GM21423 (cell line): Measurements from ENCODE around the gene LRRC51.

Experiments used
- ATAC-seq: cut with Tn5 transposase; IDR thresholded peaks from one replicate; pipeline ENCODE4 v1.9.1; 2021; ENCODE audit warnings: mild to moderate bottlenecking, moderate library complexity; ENCODE audit not compliant: unreplicated experiment

LRRC51 gene

DNA sequence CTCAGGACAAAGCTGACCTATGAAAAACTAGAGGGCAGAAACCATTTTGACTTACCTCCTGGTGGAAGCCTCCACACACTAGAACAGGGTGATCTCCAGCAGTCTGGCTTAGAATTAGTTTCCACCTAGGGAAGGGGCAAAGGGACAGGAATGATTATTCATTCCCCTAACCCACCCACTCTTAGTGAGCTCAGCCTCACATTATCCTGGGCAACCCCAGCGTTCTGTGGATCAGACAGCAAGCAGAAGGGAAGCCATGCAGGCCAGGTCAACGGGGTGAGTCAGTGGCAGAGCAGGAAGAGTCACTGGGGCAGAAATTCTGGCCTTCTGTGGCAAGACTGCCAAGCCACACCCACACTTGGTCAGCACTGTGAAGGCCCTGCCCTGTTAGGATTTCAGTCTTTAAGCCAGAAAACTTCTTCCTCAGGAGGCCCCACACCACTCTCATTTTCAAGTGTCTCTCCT is 10.8 kb upstream of the LRRC51 start:
- peak; percentile 61 for ATAC-seq

DNA sequence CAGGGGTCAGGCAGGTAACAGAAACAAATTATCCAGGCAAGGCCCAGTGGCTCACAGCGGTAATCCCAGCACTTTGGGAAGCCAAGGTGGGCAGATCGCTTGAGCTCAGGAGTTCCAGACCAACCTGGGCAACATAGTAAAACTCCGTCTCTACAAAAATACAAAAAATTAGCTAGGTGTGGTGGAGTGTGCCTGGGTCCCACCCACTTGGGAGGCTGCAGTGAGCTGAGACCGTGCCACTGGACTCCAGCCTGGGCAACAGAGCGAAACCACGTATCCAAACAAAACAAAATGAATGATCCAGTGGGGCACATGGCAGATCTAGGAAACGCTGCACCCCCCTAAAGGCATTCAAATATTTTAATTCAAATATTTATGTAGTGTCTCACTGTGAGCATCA is 10.2 kb upstream of the LRRC51 start:
- ATAC-seq, result no peak

DNA sequence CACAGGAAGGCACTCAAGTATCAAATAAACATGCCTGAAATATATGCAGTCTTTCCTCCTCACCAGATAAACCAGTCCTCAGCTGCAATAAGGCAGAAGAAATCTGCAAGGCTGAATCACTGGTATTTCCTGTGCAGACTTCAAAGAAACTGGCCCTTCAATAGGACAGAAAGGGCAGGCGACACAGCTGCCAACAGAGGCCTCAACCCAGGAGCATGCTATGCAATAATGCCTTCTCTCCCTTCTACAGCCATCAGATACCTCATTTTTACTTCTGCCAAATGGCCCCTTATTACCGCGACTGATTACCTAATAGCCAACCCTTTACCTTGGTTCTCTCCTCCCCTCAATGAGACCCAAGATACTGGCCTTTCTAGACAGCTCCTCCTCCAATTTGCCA is 8.3 kb upstream of the LRRC51 start:
- ATAC-seq, result no peak

DNA sequence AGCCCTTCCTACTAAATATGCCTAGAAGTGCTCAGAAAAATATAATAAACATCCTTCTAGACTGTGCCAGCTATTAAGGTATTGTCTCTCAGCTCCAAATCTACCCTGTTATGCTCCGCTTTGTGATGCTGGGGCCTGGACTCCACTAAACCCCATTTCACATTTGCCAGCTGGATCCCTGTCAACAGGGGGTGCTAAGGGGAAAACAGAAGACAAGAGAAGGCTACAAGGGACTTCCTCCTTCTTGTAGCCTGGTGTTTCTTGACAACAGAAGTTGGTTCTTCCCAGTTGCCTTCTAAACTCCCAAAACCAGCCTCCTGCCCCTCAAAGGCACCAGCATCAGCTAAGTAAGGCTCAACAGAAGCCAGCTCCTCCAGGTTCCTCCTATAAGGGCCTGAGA is 5.5 kb upstream of the LRRC51 start:
- ATAC-seq, result no peak

DNA sequence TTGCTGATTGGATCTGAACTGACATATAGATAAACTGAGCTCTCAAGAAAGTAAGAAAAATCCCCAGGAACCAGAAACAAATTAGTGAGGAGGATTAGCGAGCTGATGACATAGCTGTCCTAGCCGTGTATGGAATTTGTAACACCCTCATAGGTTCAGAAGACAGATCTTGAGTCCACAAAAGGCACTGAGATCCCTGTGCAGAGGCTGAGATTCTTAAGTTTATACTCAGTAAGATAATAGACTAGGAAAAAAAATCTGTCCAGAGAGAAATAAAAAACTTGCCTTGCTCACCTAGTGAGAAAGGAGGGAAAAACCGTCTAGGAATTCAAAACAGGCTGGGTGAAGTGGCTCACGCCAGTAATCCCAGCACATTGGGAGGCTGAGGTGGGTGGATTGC is 4.9 kb upstream of the LRRC51 start:
- ATAC-seq, result no peak

DNA sequence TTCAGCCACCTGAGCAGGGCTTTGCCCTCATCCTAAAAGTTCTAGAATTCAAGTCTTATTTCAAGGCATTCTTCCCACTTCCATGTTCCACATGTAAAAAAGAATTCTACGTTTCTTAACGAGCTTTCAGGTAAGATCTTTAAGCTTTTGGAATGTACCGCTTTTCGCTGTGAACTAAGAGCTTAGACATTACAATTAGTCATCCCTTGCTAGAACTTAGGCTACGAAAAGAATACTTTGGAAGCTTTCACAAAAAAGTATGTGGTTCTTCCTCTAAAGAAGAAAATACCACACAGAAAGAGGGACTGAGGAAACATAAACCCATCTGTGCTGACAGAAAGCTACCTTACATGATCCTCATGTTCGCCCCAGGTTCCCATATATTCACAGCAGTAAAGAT is 2.2 kb upstream of the LRRC51 start:
- no peak for ATAC-seq

DNA sequence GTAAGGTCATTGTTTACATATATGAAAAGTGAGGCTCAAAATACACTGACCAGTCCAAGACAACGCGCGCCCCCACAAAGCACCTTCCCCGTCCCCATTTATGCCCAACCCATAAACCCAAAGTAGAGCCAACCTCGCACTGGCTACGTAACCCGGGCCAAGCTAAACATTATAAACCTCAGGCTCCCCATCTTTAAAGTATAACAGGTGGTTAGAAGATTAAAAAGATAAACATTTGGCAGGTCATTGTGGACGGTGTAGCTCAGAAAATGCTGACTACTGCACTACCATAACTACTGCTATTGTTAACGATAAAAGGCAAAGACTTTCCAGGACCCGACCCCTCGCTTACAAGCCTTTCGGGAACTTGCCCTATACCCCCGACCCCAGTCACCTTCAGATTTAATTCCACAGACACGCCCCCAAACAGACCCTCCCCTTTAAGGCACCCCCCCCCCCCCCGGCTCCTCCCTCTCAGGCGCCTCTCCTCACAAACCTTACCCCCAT is 778 bp upstream of the LRRC51 start:
- ATAC-seq, result no peak

DNA sequence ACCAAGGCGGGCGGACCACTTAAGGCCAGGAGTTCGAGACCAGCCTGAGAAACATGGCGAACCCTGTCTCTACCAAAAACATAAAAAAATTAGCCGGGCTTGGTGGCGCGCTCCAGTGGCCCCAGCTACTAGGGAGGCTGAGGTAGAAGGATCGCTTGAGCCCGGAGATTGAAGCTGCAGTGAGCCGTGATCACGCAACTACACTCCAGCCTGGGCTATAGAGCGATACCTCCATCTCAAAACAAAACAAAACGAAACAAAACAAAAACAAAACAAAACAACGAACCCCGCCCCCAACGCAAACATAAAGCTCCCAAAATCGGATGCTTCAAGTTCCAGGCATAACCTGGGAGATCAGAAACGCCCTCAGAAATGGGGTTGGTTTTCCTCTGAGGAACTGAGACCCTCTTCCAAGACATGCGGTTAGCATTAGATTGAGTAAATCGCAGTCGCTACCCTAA is 564 bp downstream of the LRRC51 start:
- no peak for ATAC-seq

DNA sequence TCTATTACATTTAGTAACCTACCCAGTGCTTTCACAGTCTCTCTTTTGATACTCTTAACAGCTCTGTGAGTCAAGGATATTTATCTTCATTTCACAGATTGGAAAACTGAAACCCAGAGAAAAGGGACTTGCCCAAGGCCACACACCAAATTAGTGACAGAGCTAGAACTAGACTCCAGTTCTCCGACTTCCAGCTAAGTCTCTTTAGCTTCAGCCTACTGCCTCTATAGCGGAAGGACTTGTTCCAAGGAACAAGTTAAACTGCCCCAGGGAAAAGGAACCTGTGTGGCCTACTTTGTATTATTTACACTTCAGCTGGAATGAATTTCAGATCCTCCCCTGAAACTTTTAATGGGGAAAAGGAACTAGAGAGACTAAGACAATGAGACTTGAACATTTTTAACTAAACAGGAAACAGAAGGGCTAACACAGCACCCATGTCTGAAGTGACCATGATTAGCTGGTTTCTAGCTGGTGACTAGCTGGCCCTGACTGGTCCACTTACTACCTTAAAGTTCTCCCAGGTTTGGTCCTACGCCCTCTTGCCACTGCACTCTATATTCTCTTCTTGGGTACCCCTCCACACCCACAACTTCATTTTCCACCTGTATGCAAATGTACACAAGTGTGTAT is 1.3 kb downstream of the LRRC51 start:
- ATAC-seq, result no peak

DNA sequence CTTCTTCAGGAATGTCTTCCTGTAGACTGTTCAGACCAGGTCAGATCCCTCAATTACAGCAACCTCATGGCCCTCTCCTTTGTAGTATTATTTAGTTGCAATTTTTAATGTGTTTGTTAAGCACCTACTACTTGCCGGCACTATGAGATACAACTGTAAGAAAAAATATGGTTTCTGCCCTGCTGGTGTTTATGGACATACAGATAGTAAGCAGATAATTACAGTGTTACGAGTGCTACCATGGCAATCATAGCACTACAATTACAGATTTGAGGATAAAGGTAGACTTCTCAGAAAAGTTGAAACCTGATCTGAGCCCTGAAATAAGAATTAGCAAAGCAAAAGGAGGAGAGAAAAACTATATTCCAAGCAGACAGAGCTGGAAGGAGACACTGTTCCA is 2.8 kb downstream of the LRRC51 start:
- no peak for ATAC-seq

DNA sequence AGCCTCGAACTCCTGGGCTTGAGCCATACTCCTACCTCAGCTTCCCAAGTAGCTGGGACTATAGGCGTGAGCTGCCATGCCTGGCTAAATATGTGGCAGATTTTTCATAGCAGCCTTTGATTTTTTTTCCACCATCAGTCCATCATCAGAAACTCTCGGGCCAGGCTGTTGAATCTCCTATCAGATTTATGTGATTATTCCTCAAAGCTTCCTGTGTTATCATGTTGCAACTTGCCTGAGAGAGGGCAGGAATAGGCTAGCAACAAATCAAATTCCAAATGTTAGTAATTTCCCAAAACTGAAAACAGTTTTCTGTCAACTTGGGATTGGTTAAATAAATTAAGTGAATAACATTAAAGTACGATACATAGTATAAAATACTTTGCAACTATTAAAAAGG is 3.4 kb downstream of the LRRC51 start:
- no peak for ATAC-seq

DNA sequence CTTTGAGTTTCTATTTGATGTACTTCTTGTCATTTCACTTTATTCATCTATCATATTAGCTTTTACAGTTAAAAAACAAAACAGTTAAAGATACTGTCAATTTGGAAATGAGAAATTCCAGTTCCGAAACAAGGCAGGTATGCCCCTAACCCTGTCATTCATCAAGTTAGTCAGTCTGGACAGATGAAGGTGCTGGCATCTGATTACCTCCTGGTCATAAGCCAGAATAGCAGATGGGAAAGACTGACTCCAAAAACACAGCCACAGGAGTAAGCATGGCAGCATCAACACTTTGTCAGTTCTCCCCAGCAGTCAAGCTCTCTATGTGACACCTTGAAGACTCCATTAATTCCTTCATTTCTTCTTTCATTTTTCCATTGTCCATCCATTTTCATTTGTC is 4.3 kb downstream of the LRRC51 start:
- no peak for ATAC-seq

DNA sequence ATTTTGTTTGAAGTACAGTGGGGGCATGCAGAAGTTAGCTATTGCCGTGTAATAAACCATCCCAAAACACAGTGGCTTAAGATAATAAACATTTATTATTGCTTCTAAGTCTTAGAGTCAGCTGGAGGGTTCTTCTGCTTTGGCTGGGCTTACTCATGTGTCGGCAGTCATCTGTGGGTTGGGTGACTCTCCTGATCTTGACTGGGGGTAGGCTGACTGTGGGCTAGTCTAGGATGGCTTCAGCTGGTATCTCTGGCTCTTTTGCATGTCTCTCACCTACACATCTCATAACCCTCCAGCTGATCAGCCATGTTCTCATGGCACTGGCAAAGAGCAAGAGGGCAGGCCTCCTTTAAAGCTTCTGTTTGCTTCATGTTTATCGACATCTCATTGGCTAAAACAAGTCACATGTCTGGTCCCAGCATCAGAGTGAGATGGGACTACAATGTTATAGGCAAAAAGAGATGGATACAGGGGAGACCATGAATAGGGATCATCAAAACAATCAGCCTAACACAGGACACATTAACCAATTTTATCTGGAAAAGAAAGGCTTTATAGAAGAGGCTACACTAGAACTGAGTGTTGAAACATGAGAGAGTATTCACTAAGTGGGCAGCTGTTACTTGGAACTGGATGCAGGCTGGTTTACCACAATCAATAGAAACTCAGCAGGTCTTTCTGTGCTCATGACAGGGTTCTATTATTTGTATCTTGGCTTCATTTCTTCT is 5.1 kb downstream of the LRRC51 start:
- no peak for ATAC-seq

DNA sequence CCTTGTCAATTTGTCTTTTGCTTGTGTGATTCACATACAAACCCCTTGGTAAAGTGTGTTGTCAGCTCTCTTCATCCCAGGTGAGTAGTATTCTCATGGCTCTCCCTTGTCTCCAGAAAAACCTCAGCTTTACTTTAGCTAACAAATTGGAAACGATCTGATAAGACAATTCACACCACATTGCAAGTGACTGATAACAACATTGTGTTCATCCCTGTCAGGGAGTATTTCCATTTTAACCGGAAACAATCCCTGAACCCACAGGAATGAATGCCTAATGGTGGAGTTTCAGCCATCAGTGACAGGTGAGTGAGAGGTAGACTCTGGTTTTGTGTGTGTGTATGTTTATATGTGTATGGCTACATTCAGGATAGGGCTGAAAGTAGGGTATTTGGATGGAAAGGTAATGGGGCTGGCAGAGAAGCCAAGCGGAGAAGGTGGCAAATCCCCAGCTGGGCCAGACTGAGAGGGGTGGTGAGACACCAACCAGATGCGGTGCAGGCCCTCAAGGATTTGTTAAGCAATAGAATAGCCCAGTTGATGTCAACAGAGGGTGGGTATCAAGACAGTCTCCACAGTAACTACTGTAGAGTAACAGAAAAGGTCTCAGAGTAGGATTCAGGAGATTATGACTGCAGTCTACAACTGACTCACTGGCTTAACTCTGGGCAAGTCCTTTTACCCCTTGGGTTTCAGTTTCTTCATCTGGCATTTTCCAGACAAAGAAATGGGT is 7.6 kb downstream of the LRRC51 start:
- no peak for ATAC-seq

DNA sequence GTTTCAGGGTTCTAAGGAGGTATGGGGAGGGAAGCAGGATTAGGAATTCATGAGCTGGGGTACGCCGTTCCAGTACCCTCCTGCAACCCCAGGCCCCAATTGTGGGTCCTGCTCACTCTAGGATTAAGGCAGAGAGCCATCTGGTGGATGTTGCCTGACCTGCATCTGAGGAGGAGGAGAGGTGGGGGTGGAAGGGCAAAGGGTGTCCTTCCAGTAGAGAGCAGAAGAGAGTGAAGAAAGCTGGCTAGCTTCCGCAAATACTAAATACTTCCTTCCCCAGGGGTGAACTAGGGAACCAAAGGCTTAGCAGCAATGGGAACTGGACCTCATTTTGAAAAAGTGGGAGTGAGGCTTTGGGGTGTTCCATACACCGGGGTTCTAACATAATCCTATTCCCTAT is 10.6 kb downstream of the LRRC51 start:
- ATAC-seq, result no peak

DNA sequence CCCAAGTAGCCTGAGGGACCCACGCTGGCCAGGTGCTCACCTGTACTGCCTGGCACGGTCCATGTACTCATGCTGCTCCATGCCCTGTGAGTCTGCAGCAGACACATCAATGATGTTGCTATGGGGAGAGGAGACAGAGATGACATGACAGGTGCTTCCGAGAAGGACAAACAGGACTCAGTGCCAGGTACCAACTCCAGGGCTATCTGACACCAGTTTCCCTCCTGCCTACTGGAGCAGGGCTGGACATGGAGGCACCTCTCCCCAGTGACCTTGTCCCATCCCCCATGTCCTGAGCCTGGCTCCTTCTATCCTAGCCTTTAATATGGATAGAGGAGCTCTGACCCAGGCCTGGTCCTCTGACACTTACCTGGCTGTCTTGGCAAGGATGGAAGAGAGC is 18.1 kb downstream of the LRRC51 start:
- ATAC-seq, result no peak

DNA sequence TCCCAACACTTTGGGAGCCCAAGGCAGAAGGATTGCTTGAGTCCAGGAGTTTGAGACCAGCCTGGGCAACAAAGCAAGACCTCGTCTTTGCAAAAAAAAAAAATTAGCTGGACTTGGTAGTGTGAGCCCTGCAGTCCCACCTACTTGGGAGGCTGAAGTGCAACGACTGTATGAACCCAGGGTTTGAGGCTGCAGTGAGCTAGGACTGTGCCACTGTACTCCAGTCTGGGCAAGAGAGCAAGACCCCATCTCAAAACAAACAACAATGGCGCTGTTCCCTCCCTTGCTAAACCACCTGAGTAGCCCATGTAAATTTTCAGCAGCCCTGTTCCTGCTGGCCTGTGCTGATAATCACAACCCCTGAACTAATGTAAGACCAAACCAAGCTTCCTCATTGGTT is 19.4 kb downstream of the LRRC51 start:
- no peak for ATAC-seq

DNA sequence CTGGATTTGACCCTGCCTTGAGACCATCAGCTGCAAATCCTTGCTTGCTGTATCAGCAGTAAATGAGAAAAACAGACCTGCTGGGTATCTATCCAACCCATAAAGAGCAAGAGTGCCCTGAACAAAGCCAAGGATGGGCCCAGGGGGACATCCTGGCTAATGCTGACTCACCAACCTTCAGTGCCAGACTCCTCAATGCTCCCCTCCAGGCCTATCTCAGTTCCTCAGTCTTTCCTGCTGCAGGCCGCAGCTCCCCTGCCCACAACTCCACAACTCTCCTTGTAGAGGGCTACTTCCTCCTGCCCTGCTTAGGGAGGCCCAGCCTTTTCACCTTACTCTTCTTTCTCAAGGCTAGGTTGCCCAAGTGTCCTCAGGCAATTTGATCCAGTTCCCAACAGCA is 19.8 kb downstream of the LRRC51 start:
- no peak for ATAC-seq

DNA sequence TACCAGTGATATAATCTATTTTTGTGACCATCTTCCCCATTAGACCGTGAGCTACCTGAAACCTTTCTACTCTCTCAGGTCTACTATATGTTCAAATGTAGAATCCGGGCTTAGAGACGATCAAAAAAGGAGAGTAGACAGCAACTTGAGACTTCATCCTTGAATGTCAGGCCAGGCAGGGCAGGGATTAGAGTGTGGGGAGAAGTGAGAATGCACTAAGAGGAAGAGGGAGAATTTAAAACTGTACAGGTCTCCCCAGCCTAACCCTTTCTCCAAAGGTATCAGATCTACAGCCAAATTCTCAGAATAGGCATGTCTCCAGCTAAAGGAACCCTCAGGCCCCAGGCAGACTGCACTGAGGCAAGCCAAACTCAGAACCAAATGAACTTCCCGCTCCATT is 21.5 kb downstream of the LRRC51 start:
- ATAC-seq, result no peak

DNA sequence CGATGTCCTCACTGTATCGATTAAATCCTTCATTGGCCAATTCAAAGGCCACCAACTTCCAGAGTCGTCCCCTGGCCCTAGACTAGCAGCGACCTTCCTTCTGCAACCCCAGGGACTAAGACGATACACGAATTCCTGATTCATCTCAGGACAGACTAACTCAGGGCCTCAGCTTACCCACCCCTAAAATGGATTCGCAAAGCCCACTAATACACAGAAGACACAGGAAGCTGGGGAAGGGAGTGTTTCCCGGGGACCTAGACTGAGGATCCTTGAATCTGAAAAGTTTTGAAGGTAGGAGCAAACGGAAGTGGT is 21.9 kb downstream of the LRRC51 start:
- ATAC-seq, result no peak

DNA sequence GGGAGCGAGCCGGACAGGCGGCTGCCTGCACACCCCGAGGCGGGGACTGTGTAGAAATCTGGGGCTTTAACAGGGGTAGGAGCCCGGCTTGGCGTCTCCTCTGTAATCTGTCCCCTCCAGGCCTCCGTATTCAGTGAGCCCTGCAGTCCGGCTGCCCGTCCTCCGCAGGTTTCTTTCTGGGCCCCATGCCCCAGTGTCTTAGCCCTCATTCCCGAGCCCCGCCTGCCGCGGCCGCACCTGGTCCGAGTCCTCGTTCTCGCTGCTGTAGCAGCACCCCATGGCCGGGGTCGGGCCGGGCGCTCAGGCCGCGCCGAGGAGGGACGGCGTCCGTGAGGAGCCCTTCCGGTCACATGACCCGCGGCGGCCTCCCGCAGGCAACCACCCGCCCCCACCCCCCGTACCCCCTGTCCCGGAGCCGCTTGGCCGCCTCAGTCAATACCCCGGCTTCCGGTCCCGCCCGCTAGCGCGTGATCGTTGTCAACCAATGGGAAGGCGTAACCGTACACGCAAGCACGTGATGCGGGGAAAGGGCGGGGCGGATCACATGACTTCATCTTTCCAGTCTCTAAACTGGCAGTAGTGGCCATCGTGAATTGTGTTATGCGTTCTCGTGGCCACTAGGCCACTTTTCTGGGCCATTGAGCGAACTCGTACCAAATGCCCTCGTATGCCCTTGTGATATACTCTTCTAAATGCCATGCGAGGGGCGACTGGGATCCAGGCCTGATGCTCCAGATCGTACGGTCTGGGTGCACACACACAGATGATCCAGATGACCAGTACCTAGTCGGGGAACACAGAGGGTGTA is 22.5 kb downstream of the LRRC51 start, which contains the start of gene LAMTOR1:
TSS of gene LAMTOR1 (minus strand) at position 352 of the 808 bp plus-strand sequence. CDS start at position 279, 73 bp downstream.
- peak; percentile 88 for ATAC-seq
